SK-N-SH (cell line): ENCODE measurements around the gene FOXG1. TPM values are rescaled to one million over a fixed set of nuclear protein-coding genes. Genes with fewer than 3 reads are reported as not detected.

Experiments
- CTCF ChIA-PET: fragments of 300-600, 350-600 bp; formaldehyde crosslinking; extraction: SDS; loops from one replicate; lab custom pipeline; 2021; lab: Yijun Ruan, JAX
- POLR2A ChIA-PET: fragments of 350-600 bp; sonication (Branson Sonifier 250); formaldehyde crosslinking; extraction: SDS; loops from one replicate; lab custom pipeline; 2020; ENCODE audit warnings: antibody characterized with exemption, inconsistent platforms; lab: Yijun Ruan, JAX
- DNase-seq: peaks from one replicate; pipeline ENCODE4 v3.0.0; 2012
- H2AFZ ChIP-seq: fragments of 200-600 bp; sonication (generic); 2 replicates; pipeline ENCODE4 v1.8.1; 2016; ENCODE audit warnings: antibody characterized with exemption, mild to moderate bottlenecking, low read depth
- H3F3A ChIP-seq: fragments of 200-600 bp; sonication (generic); replicated peaks from 2 replicates; pipeline ENCODE3; 2016; ENCODE audit warnings: antibody characterized with exemption, mild to moderate bottlenecking; ENCODE audit not compliant: insufficient read depth
- H3K27ac ChIP-seq, 2 experiments: fragments of 200-500 bp in 1 of 2; fragments of 200-600 bp in 1 of 2; sonication (Bioruptor generic) in 1 of 2; sonication (generic), shearing (Covaris generic) in 1 of 2; 2 replicates each; pipeline versions ENCODE4 v1.5.1 to v1.6.1; 2014 to 2016; ENCODE audit warnings: low read depth in 2 of 2, inconsistent platforms in 1 of 2, low read length in 1 of 2, mild to moderate bottlenecking in 1 of 2, mixed read lengths in 1 of 2
- H3K27me3 ChIP-seq: fragments of 200-600 bp; sonication (generic), shearing (Covaris generic); 2 replicates; pipeline ENCODE4 v1.6.1; 2016; ENCODE audit warnings: mixed run types; ENCODE audit not compliant: insufficient read depth
- H3K36me3 ChIP-seq, 2 experiments: fragments of 200-500 bp in 1 of 2; fragments of 200-600 bp in 1 of 2; sonication (Bioruptor generic) in 1 of 2; sonication (generic) in 1 of 2; replicated peaks in 1 of 2; 2 replicates each; pipeline versions ENCODE3 to v1.5.1; 2014 to 2016; ENCODE audit warnings: low read length in 1 of 2, mild to moderate bottlenecking in 1 of 2; ENCODE audit not compliant: insufficient read depth in 2 of 2, control insufficient read depth in 1 of 2
- H3K4me1 ChIP-seq, 2 experiments: fragments of 200-500 bp in 1 of 2; fragments of 200-600 bp in 1 of 2; sonication (Bioruptor generic) in 1 of 2; sonication (generic), shearing (Covaris generic) in 1 of 2; 2 replicates each; pipeline versions ENCODE4 v1.5.1 to v1.6.1; 2014 to 2016; ENCODE audit warnings: low read depth in 1 of 2, low read length in 1 of 2, mixed run types in 1 of 2; ENCODE audit not compliant: insufficient read depth in 2 of 2, control insufficient read depth in 1 of 2
- H3K4me2 ChIP-seq: fragments of 200-600 bp; sonication (generic), shearing (Covaris generic); 2 replicates; pipeline ENCODE4 v1.6.1; 2017; ENCODE audit warnings: mixed run types
- H3K4me3 ChIP-seq, 2 experiments: fragments of 200-500 bp in 1 of 2; fragments of 200-600 bp in 1 of 2; sonication (Bioruptor generic) in 1 of 2; sonication (generic), shearing (Covaris generic) in 1 of 2; 2 replicates each; pipeline versions ENCODE4 v1.5.1 to v1.8.1; 2014 to 2016; ENCODE audit warnings: low read depth in 2 of 2, inconsistent platforms in 1 of 2, low read length in 1 of 2, mild to moderate bottlenecking in 1 of 2, mixed read lengths in 1 of 2, moderate library complexity in 1 of 2
- H3K79me2 ChIP-seq: fragments of 200-600 bp; sonication (generic); 2 replicates; pipeline ENCODE4 v1.8.1; 2017; ENCODE audit warnings: mild to moderate bottlenecking; ENCODE audit not compliant: insufficient read depth
- H3K9ac ChIP-seq: fragments of 200-600 bp; sonication (generic); 2 replicates; pipeline ENCODE4 v1.6.1; 2017; ENCODE audit warnings: mixed run types
- H3K9me2 ChIP-seq: fragments of 200-600 bp; sonication (generic); 2 replicates; pipeline ENCODE4 v1.6.1; 2017; ENCODE audit warnings: mixed run types
- H3K9me3 ChIP-seq: fragments of 200-600 bp; sonication (generic); 2 replicates; pipeline ENCODE4 v1.6.1; 2017; ENCODE audit warnings: mixed run types, mild to moderate bottlenecking, moderate library complexity
- H4K20me1 ChIP-seq: fragments of 200-600 bp; sonication (generic); 2 replicates; pipeline ENCODE4 v1.6.1; 2017; ENCODE audit warnings: mild to moderate bottlenecking, mixed run types; ENCODE audit not compliant: insufficient read depth
- CHD2 ChIP-seq: fragments of 150-350 bp; IDR thresholded peaks from 2 replicates; pipeline ENCODE4 v1.6.1; 2018; ENCODE audit warnings: low read length; ENCODE audit not compliant: partially characterized antibody
- ELF1 ChIP-seq: IDR thresholded peaks from 2 replicates; pipeline ENCODE4 v1.4.0; 2012
- FOSL2 ChIP-seq: IDR thresholded peaks from 2 replicates; pipeline ENCODE4 v1.4.0; 2012; ENCODE audit warnings: low read depth, mild to moderate bottlenecking, moderate library complexity, borderline replicate concordance
- NRF1 ChIP-seq: IDR thresholded peaks from 2 replicates; pipeline ENCODE4 v1.6.1; 2012; ENCODE audit warnings: low read depth, mild to moderate bottlenecking, low read length
- POLR2AphosphoS5 ChIP-seq: IDR thresholded peaks from 2 replicates; pipeline ENCODE4 v1.6.1; 2012; ENCODE audit warnings: low read depth, low read length
- RCOR1 ChIP-seq: fragments of 150-350 bp; IDR thresholded peaks from 2 replicates; pipeline ENCODE4 v1.6.1; 2017; ENCODE audit warnings: antibody characterized with exemption, low read length
- RXRA ChIP-seq: IDR thresholded peaks from 2 replicates; pipeline ENCODE4 v1.4.0; 2012; ENCODE audit warnings: low read depth, mild to moderate bottlenecking, borderline replicate concordance
- SIN3A ChIP-seq: IDR thresholded peaks from 2 replicates; pipeline ENCODE4 v1.6.1; 2012; ENCODE audit warnings: low read depth, mild to moderate bottlenecking, low read length, moderate library complexity, borderline replicate concordance
- TAF1 ChIP-seq: IDR thresholded peaks from 2 replicates; pipeline ENCODE4 v1.6.1; 2012; ENCODE audit warnings: low read depth, mild to moderate bottlenecking, low read length, moderate library complexity, borderline replicate concordance
- WGBS: methylation state at CpG from one replicate; pipeline ENCODE4 v1.1.6; 2017; ENCODE audit warnings: low lambda C conversion rate; 5-methylcytosine and 5-hydroxymethylcytosine counted together
- polyA plus RNA-seq, 3 experiments: library from polyadenylated mRNA; depleted of rRNA; stranded (reverse); fragments of >200 nt; gene quantifications; 2 replicates each; pipeline ENCODE4 v1.2.3, GENCODE V29; 2012
- TF ChIP-seq, protein P1 (sequence below): IDR thresholded peaks from 2 replicates; pipeline ENCODE4; 2012
- TF ChIP-seq, protein P2 (sequence below): fragments of 150-350 bp; IDR thresholded peaks from 2 replicates; pipeline ENCODE4 v1.6.1; 2016; ENCODE audit warnings: mild to moderate bottlenecking, low read depth, low read length
- TF ChIP-seq, protein P3 (sequence below): fragments of 200-600 bp; sonication (generic); IDR thresholded peaks from 2 replicates; pipeline ENCODE4 v1.6.1; 2017; ENCODE audit warnings: antibody characterized with exemption, mild to moderate bottlenecking, moderate library complexity
- TF ChIP-seq, protein P4 (sequence below): IDR thresholded peaks from 2 replicates; pipeline ENCODE4 v1.6.1; 2012; ENCODE audit warnings: mild to moderate bottlenecking, low read depth, low read length, moderate library complexity

The FOXG1 gene
- polyA plus RNA-seq, 1 of the 3 experiments (the other 2 are of a cell fraction), result not detected

DNA sequence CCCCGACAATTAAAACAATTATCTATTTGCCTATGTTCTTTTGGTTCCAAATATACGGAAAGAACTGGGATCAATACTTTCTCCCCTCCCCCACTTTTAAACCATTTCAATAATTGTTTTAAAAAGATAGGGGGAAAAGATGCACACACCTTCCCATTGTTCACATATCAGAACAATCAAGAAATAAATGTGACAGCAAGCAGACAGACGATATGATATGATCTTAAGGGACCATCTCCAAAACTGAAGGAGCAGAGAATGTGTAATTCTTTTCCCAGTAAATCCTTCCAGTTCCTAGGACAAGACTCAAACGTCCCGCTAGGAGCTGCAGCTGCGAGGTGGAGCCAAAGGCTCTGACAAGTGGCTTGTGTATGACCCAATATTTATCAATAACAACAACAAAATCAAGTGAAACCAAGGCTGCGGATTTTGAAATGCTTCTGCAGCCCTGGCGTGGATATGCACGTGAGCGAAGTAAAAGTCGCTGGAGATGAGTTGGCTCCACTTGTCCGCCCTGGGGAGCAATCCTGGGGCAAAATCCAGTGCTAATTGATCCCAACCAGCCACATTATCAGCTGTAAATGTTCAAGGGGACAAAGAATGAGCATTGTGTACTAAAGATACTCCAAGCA is 8.2 kb upstream of the FOXG1 start (continued):
- TF ChIP-seq, protein P1, sequence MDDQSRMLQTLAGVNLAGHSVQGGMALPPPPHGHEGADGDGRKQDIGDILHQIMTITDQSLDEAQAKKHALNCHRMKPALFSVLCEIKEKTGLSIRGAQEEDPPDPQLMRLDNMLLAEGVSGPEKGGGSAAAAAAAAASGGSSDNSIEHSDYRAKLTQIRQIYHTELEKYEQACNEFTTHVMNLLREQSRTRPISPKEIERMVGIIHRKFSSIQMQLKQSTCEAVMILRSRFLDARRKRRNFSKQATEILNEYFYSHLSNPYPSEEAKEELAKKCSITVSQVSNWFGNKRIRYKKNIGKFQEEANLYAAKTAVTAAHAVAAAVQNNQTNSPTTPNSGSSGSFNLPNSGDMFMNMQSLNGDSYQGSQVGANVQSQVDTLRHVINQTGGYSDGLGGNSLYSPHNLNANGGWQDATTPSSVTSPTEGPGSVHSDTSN, result no peak

DNA sequence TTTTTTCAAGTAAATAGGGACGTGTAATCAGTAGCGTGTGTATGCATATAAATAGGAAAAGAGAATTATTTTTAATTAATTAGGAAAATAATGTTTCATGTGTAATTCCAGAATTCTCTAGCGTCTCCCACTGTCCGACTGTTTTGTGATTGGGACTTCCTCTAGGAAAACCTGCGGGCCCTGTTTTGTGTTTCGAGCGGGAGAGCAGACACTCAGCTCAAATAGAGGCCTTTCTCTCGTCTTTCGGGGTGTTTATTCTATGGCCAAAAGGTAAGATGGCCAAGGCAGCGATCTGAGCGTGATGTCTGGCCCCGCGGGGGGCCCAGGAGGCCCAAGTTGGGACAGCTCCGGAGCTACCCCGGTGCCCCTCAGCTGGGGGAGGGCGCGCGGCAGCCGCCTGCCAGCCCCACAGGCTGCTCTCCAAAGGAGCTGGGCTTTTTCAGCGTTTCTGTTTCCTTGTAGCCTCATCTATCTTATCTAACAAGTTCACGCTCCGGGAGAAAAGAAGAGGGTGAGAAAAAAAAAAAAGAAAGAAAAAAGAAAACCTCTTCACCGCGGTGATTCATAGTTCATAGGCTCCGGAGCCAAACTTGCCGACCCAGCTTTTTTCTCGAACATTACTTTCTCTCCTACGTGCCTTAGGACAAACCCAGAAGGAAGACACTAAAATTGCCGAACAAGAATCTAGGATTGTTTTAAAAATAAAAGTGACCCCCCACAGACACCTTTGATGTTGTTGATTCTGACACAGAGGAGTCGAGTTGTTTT is 7.5 kb upstream of the FOXG1 start:
- no peaks in the 10 kb centered on the region for H3K9me2 ChIP-seq
- H3K4me3 ChIP-seq, result no peak overlapping the region
- 10% methylated on average over 30 of the region's 30 CpGs for WGBS
- no peaks in the 10 kb centered on the region for H4K20me1 ChIP-seq
- no peak overlapping the region for H3K27ac ChIP-seq
- no peak for DNase-seq
- ChIA-PET CTCF (no interaction called here), POLR2A (no interaction called here)
- H3K9ac ChIP-seq, result no peak overlapping the region
- H3K4me1 ChIP-seq, result no peaks in the 10 kb centered on the region; a peak in 1 of 4 replicates
- TF ChIP-seq SIN3A, result no peak
- no peak for TF ChIP-seq POLR2AphosphoS5
- TF ChIP-seq RXRA, result no peak
- no peak for TF ChIP-seq TAF1
- TF ChIP-seq, protein P1, result no peak
- TF ChIP-seq NRF1, result no peak
- TF ChIP-seq, protein P2, sequence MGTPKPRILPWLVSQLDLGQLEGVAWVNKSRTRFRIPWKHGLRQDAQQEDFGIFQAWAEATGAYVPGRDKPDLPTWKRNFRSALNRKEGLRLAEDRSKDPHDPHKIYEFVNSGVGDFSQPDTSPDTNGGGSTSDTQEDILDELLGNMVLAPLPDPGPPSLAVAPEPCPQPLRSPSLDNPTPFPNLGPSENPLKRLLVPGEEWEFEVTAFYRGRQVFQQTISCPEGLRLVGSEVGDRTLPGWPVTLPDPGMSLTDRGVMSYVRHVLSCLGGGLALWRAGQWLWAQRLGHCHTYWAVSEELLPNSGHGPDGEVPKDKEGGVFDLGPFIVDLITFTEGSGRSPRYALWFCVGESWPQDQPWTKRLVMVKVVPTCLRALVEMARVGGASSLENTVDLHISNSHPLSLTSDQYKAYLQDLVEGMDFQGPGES, result no peak
- no peak for TF ChIP-seq CHD2
- TF ChIP-seq FOSL2, result no peak
- TF ChIP-seq RCOR1, result no peak
- TF ChIP-seq, protein P3, sequence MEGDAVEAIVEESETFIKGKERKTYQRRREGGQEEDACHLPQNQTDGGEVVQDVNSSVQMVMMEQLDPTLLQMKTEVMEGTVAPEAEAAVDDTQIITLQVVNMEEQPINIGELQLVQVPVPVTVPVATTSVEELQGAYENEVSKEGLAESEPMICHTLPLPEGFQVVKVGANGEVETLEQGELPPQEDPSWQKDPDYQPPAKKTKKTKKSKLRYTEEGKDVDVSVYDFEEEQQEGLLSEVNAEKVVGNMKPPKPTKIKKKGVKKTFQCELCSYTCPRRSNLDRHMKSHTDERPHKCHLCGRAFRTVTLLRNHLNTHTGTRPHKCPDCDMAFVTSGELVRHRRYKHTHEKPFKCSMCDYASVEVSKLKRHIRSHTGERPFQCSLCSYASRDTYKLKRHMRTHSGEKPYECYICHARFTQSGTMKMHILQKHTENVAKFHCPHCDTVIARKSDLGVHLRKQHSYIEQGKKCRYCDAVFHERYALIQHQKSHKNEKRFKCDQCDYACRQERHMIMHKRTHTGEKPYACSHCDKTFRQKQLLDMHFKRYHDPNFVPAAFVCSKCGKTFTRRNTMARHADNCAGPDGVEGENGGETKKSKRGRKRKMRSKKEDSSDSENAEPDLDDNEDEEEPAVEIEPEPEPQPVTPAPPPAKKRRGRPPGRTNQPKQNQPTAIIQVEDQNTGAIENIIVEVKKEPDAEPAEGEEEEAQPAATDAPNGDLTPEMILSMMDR, result no peak
- TF ChIP-seq ELF1, result no peak
- TF ChIP-seq, protein P4, sequence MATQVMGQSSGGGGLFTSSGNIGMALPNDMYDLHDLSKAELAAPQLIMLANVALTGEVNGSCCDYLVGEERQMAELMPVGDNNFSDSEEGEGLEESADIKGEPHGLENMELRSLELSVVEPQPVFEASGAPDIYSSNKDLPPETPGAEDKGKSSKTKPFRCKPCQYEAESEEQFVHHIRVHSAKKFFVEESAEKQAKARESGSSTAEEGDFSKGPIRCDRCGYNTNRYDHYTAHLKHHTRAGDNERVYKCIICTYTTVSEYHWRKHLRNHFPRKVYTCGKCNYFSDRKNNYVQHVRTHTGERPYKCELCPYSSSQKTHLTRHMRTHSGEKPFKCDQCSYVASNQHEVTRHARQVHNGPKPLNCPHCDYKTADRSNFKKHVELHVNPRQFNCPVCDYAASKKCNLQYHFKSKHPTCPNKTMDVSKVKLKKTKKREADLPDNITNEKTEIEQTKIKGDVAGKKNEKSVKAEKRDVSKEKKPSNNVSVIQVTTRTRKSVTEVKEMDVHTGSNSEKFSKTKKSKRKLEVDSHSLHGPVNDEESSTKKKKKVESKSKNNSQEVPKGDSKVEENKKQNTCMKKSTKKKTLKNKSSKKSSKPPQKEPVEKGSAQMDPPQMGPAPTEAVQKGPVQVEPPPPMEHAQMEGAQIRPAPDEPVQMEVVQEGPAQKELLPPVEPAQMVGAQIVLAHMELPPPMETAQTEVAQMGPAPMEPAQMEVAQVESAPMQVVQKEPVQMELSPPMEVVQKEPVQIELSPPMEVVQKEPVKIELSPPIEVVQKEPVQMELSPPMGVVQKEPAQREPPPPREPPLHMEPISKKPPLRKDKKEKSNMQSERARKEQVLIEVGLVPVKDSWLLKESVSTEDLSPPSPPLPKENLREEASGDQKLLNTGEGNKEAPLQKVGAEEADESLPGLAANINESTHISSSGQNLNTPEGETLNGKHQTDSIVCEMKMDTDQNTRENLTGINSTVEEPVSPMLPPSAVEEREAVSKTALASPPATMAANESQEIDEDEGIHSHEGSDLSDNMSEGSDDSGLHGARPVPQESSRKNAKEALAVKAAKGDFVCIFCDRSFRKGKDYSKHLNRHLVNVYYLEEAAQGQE, result no peak
- peaks cover 93% of the 10 kb centered on the region for H3K27me3 ChIP-seq
- peaks cover 3% of the 10 kb centered on the region for H3F3A ChIP-seq
- no peaks in the 10 kb centered on the region for H3K9me3 ChIP-seq
- H2AFZ ChIP-seq, result no peak overlapping the region
- no peaks in the 10 kb centered on the region for H3K79me2 ChIP-seq
- H3K4me2 ChIP-seq, result peak overlapping the region; percentile 57; the same call in 1 of the 2 replicates
- no peaks in the 10 kb centered on the region for H3K36me3 ChIP-seq
